ENCODE measurements around the gene TOMM7.

Gene TOMM7

GRCh38 chr7:22822486-22823141 is at the start of gene TOMM7:
Gene TOMM7, minus strand, starts transcription at chr7:22822849. Its CDS starts 70 bp downstream, at chr7:22822779.
- DNase-seq: peak; percentile 81 to 89

- no peak for DNase-seq
These were observed 49.6 kb upstream of the TOMM7 start for GRCh38 chr7:22872096-22872807.

- DNase-seq: no peak
These were observed 49.0 kb upstream of the TOMM7 start for GRCh38 chr7:22871661-22872060.

GRCh38 chr7:22868509-22868908 is 45.9 kb upstream of the TOMM7 start:
- DNase-seq: no peak

- DNase-seq: no peak
These were observed 44.9 kb upstream of the TOMM7 start for GRCh38 chr7:22867589-22867988.

GRCh38 chr7:22867003-22867402 is 44.4 kb upstream of the TOMM7 start:
- DNase-seq: no peak

GRCh38 chr7:22865602-22865960 is 42.9 kb upstream of the TOMM7 start:
- DNase-seq: no peak

GRCh38 chr7:22864855-22865601 is 42.4 kb upstream of the TOMM7 start:
- DNase-seq: no peak

GRCh38 chr7:22864301-22864700 is 41.7 kb upstream of the TOMM7 start:
- no peak for DNase-seq

- DNase-seq: no peak
These were observed 40.7 kb upstream of the TOMM7 start for GRCh38 chr7:22863156-22863899.

- no peak for DNase-seq
These were observed 38.9 kb upstream of the TOMM7 start for GRCh38 chr7:22861576-22861975.

GRCh38 chr7:22860784-22861482 is 38.3 kb upstream of the TOMM7 start:
- no peak for DNase-seq

- no peak for DNase-seq
These were observed 37.7 kb upstream of the TOMM7 start for GRCh38 chr7:22860337-22860736.

- DNase-seq: no peak
These were observed 37.1 kb upstream of the TOMM7 start for GRCh38 chr7:22859641-22860290.

GRCh38 chr7:22858640-22859561 is 36.3 kb upstream of the TOMM7 start:
- no peak for DNase-seq

GRCh38 chr7:22858274-22858639 is 35.6 kb upstream of the TOMM7 start:
- no peak for DNase-seq

- DNase-seq: no peak
These were observed 33.8 kb upstream of the TOMM7 start for GRCh38 chr7:22856416-22856815.

GRCh38 chr7:22855049-22855392 is 32.4 kb upstream of the TOMM7 start:
- no peak for DNase-seq

- DNase-seq: peak; percentile 77 to 83
These were observed 31.8 kb upstream of the TOMM7 start for GRCh38 chr7:22854158-22855048.

GRCh38 chr7:22853674-22854157 is 31.1 kb upstream of the TOMM7 start:
- peak in 1 of 2 experiments; percentile 66 for DNase-seq

Measured in stimulated activated CD4-positive, alpha-beta T cell treated with anti-CD3 and anti-CD28 coated beads, Interleukin-4, amount 100 ng/mL, for 4 hours (primary cell).